HepG2 (cell line): ENCODE results near the gene NOTUM. TPM values are rescaled to one million over a fixed set of nuclear protein-coding genes. Genes with fewer than 3 reads are reported as not detected.

ENCODE experiments used
- AHR ChIP-seq: IDR thresholded peaks from 2 replicates; pipeline ENCODE4 v1.6.1; 2018; ENCODE audit warnings: missing genetic modification reagents, missing compliant biosample characterization
- CREM ChIP-seq, 2 experiments: sonication (generic) in 1 of 2; formaldehyde crosslinking in 1 of 2; IDR thresholded peaks; 2 replicates each; pipeline versions ENCODE4 v1.4.0 to v1.6.1; 2016 to 2020; ENCODE audit warnings: antibody characterized with exemption in 1 of 2, mild to moderate bottlenecking in 1 of 2, missing genetic modification reagents in 1 of 2
- ETS1 ChIP-seq: sonication (generic); formaldehyde crosslinking; IDR thresholded peaks from 2 replicates; pipeline ENCODE4 v1.4.0; 2020; ENCODE audit warnings: missing genetic modification reagents
- FOXC1 ChIP-seq: sonication (generic); formaldehyde crosslinking; IDR thresholded peaks from 2 replicates; pipeline ENCODE4 v1.8.0; 2022; ENCODE audit warnings: mild to moderate bottlenecking, missing genetic modification reagents, borderline replicate concordance
- HDAC6 ChIP-seq: fragments of 200-600 bp; sonication (generic); IDR thresholded peaks from 2 replicates; pipeline ENCODE4 v1.7.0; 2017; ENCODE audit warnings: mild to moderate bottlenecking, antibody characterized with exemption, low read length, low read depth
- HNRNPLL ChIP-seq: fragments of 200-400 bp; formaldehyde crosslinking; IDR thresholded peaks from 2 replicates; pipeline ENCODE4 v1.6.1; 2017; ENCODE audit warnings: mild to moderate bottlenecking, low read depth, low read length; ENCODE audit not compliant: poor library complexity, severe bottlenecking
- HOMEZ ChIP-seq: IDR thresholded peaks from 2 replicates; pipeline ENCODE4 v1.6.1; 2016; ENCODE audit warnings: low read depth
- TAF1 ChIP-seq: sonication (generic); formaldehyde crosslinking; IDR thresholded peaks from 2 replicates; pipeline ENCODE4 v1.4.0; 2020; ENCODE audit warnings: missing genetic modification reagents
- TEAD3 ChIP-seq: optimal IDR thresholded peaks from 2 replicates; pipeline ENCODE3; 2016; ENCODE audit warnings: borderline replicate concordance
- TERF1 ChIP-seq: sonication (generic); formaldehyde crosslinking; IDR thresholded peaks from 2 replicates; pipeline ENCODE4 v1.8.0; 2022; ENCODE audit warnings: mild to moderate bottlenecking, missing genetic modification reagents, moderate library complexity
- ZNF142 ChIP-seq: sonication (generic); formaldehyde crosslinking; IDR thresholded peaks from 2 replicates; pipeline ENCODE4 v1.4.0; 2020; ENCODE audit warnings: missing genetic modification reagents
- ZNF609 ChIP-seq: sonication (generic); formaldehyde crosslinking; IDR thresholded peaks from 2 replicates; pipeline ENCODE4 v1.4.0; 2020; ENCODE audit warnings: mild to moderate bottlenecking, missing genetic modification reagents, borderline replicate concordance
- polyA plus RNA-seq, 8 experiments: library from polyadenylated mRNA; depleted of rRNA in 3 of 8; stranded (reverse) in 7 of 8; unstranded in 1 of 8; fragments of >200 nt; fragmentation: Illumina TruSeq in 4 of 8; extraction: Trizol in 4 of 8; gene quantifications; 2 replicates each; pipeline versions ENCODE4 v1.2.1 to v1.2.3, GENCODE V29; 2011 to 2016; ENCODE audit warnings: low read depth in 4 of 8, missing spikeins in 1 of 8, mixed read lengths in 1 of 8; ENCODE audit not compliant: insufficient read depth in 1 of 8
- total RNA-seq, 5 experiments: library from RNA; depleted of rRNA; stranded (reverse); fragments of >200 nt; fragmentation: Illumina TruSeq; extraction: Trizol; gene quantifications; 2 replicates each; pipeline ENCODE4 v1.2.3, GENCODE V29; 2016; ENCODE audit warnings: low read depth in 1 of 5

Gene NOTUM
- total and polyA plus RNA-seq, 2 of the 13 experiments (the other 11 are each of a cell fraction or from before 2014, with no cell fraction given) = 150 to 160 TPM

- TF ChIP-seq ZNF609 (CRISPR knock-in tag) (peak; percentile 93), TERF1 (CRISPR knock-in tag) (peak; percentile 86; the same call in 1 of the 2 replicates), CREM (IDR thresholded peaks at IDR 0.05) (peak; percentile 81), CREM (CRISPR knock-in tag; IDR thresholded peaks at IDR 0.05) (no peak), TEAD3 (peak; percentile 64), AHR (no peak), HNRNPLL (no peak), HDAC6 (no peak), ETS1 (CRISPR knock-in tag) (peak; percentile 46; the same call in 1 of the 2 replicates), TAF1 (CRISPR knock-in tag) (peak; percentile 92), HOMEZ (peak; percentile 76), FOXC1 (peak; percentile 57; the same call in 1 of the 2 replicates), ZNF142 (CRISPR knock-in tag) (peak; percentile 69; the same call in 1 of the 2 replicates)
Observed at GRCh38 chr17:81967533-81968395, 6.8 kb upstream of the NOTUM start (continued).
